Measurements from ENCODE around the gene TEAD1. TPM values are rescaled to one million over a fixed set of nuclear protein-coding genes. Genes with fewer than 3 reads are reported as not detected.

TEAD1 gene
- polyA plus RNA-seq, 2 donors = 10.4 to 11.2 TPM

DNA sequence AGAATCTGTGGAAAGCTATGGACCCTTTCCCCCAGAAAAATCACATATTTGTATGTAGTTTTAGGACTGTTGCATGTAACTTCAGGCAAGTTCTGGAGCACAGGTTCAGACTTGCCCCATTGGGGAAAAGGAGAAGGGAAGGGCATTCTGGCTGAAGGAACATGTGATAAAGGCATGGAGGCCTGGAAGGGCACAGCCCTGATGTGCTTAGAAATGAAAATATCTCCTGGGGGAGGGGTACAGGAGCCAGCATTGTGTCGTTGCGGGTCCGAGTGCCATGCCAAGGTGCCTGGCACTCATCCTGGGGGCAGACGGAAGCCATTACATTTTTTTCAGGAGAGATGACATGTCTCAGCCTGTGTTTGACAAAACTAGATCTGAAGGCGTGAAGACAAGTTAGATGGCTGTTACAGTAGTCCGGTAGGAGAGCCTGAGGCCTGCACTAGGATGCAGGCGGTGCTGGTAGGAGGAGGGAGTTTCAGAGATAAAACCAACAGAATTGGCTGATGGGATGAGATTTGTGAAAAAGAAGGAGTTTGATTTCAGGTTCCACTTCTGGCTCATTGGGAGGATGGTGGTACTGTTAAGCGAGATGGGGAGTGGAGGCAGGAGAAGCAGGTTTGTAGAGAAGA lies 96.9 kb downstream of the TEAD1 start:
- Histone ChIP-seq H3K4me1 (ENCODE audit: control insufficient read depth in 2 of 2, insufficient read depth in 2 of 2, low read length in 1 of 2) (peaks cover 0 to 10% of the 10 kb centered on the region in 2 donors), H3K4me3 (ENCODE audit: low read depth in 1 of 2, low read length in 2 of 2) (no peak overlapping the region), H3K36me3 (ENCODE audit: control insufficient read depth in 2 of 2, insufficient read depth in 2 of 2, low read length in 1 of 2) (peaks cover 4 to 6% of the 10 kb centered on the region in 2 donors), H3K9me3 (ENCODE audit: control insufficient read depth in 2 of 2, insufficient read depth in 1 of 2, low read depth in 1 of 2, low read length in 1 of 2) (no peaks in the 10 kb centered on the region), H3K27ac (ENCODE audit: low read depth in 2 of 2, low read length in 1 of 2) (peak overlapping the region; percentile 6 to 22), H3K27me3 (ENCODE audit: control insufficient read depth in 1 of 2, insufficient read depth in 2 of 2, low read length in 2 of 2) (no peaks in the 10 kb centered on the region)
- WGBS, 2 donors = 61 to 72% methylated on average over 8 of the region's 8 CpGs

DNA sequence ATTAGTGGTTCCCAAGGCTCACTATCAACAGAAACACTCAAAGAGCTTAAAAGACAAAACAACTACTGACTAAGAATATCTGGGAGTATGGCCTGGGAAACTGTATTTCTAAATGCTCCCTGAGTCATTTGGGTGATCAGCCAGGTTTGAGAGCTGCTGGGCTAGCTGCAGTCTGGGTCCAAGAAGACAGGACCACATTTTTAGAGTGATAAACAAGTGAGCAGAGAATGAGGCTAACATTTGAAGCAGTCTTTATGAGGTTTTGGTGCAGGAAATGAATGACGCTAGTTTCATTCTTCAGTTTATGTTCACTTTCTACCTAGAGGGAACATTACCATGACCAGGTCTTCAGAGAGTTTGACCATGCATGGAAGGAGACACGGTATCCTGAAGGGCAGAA lies 97.7 kb downstream of the TEAD1 start:
- H3K27me3 ChIP-seq (ENCODE audit: control insufficient read depth in 1 of 2, insufficient read depth in 2 of 2, low read length in 2 of 2) = no peaks in the 10 kb centered on the region
- no peaks in the 10 kb centered on the region for H3K9me3 ChIP-seq (ENCODE audit: control insufficient read depth in 2 of 2, insufficient read depth in 1 of 2, low read depth in 1 of 2, low read length in 1 of 2)
- 69 to 81% methylated on average over 2 of the region's 2 CpGs for WGBS, 2 donors
- peaks cover 1 to 2% of the 10 kb centered on the region in 2 donors for H3K36me3 ChIP-seq (ENCODE audit: control insufficient read depth in 2 of 2, insufficient read depth in 2 of 2, low read length in 1 of 2)
- no peak overlapping the region for H3K27ac ChIP-seq (ENCODE audit: low read depth in 2 of 2, low read length in 1 of 2)
- H3K4me1 ChIP-seq (ENCODE audit: control insufficient read depth in 2 of 2, insufficient read depth in 2 of 2, low read length in 1 of 2) = peaks cover 0 to 10% of the 10 kb centered on the region in 2 donors
- no peak overlapping the region for H3K4me3 ChIP-seq (ENCODE audit: low read depth in 1 of 2, low read length in 2 of 2)

DNA sequence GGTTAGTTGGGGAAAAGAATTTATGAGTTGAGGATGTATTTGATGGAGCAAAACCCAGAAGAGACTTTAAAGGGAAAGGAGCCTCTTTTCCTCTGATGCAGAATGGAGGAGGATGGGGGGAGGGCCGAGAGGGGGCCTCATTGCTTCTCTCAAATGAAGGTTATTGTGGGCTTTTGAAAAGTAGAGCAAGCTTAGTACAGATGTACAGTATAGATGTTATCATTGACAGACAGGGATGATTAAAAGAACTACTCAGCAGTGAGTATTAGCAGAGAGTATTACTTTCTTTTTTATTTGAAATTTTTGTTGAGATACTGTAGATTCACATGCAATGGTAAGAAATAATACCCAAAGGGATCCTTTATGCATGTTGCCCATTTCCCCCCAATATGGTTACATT lies 98.1 kb downstream of the TEAD1 start:
- Histone ChIP-seq H3K36me3 (ENCODE audit: control insufficient read depth in 2 of 2, insufficient read depth in 2 of 2, low read length in 1 of 2) (no peaks in the 10 kb centered on the region), H3K27me3 (ENCODE audit: control insufficient read depth in 1 of 2, insufficient read depth in 2 of 2, low read length in 2 of 2) (no peaks in the 10 kb centered on the region), H3K9me3 (ENCODE audit: control insufficient read depth in 2 of 2, insufficient read depth in 1 of 2, low read depth in 1 of 2, low read length in 1 of 2) (no peaks in the 10 kb centered on the region), H3K4me3 (ENCODE audit: low read depth in 1 of 2, low read length in 2 of 2) (no peak overlapping the region), H3K4me1 (ENCODE audit: control insufficient read depth in 2 of 2, insufficient read depth in 2 of 2, low read length in 1 of 2) (peaks cover 0 to 10% of the 10 kb centered on the region in 2 donors), H3K27ac (ENCODE audit: low read depth in 2 of 2, low read length in 1 of 2) (no peak overlapping the region)
- WGBS, 2 donors = 72 to 76% methylated on average over 1 of the region's 1 CpG

DNA sequence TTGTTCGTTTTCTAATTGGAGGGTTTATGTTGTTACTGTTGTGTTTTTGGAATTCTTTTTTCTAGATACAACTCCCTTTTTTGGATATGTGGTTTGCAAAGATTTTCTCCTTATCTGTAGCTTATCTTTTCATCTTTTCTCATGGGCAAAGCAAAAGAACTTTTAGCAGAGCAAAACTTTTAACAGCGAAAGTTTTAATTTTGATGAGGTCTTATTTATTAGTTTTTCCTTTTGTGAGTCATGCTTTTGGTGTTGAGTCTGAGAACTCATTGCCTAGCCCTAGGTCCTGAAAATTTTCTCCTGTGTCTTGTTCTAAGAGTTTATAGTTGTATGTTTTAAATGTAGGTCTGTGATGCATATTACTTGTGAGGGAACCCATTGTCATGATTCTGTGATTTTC lies 99.4 kb downstream of the TEAD1 start:
- 79 to 84% methylated on average over 2 of the region's 2 CpGs for whole genome bisulfite sequencing, 2 donors
- Histone ChIP-seq H3K27ac (ENCODE audit: low read depth in 2 of 2, low read length in 1 of 2) (no peak overlapping the region), H3K9me3 (ENCODE audit: control insufficient read depth in 2 of 2, insufficient read depth in 1 of 2, low read depth in 1 of 2, low read length in 1 of 2) (no peaks in the 10 kb centered on the region), H3K4me3 (ENCODE audit: low read depth in 1 of 2, low read length in 2 of 2) (no peak overlapping the region), H3K36me3 (ENCODE audit: control insufficient read depth in 2 of 2, insufficient read depth in 2 of 2, low read length in 1 of 2) (no peaks in the 10 kb centered on the region), H3K4me1 (ENCODE audit: control insufficient read depth in 2 of 2, insufficient read depth in 2 of 2, low read length in 1 of 2) (peaks cover 0 to 10% of the 10 kb centered on the region in 2 donors), H3K27me3 (ENCODE audit: control insufficient read depth in 1 of 2, insufficient read depth in 2 of 2, low read length in 2 of 2) (no peaks in the 10 kb centered on the region)

DNA sequence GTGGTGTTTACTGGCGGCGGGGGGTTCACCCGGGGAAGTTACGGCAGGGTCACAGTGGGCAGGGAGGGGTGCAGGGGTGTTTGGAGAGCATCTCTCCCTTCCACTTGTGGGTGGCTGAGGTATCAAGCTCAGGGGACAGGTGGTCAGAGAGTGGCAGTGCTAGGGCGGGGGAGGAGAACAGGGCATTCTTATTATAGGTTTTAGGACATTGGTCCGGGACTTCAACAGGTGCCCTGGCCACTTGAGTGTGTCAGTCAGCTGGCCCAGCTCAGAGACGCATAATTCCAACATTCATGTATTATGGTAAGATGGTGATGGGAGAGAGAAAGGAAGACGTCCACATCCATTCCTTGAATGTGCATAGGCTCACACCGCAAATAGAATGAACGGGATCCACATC lies 101.7 kb downstream of the TEAD1 start:
- Histone ChIP-seq H3K4me3 (ENCODE audit: low read depth in 1 of 2, low read length in 2 of 2) (no peak overlapping the region), H3K27ac (ENCODE audit: low read depth in 2 of 2, low read length in 1 of 2) (no peak overlapping the region), H3K9me3 (ENCODE audit: control insufficient read depth in 2 of 2, insufficient read depth in 1 of 2, low read depth in 1 of 2, low read length in 1 of 2) (no peaks in the 10 kb centered on the region), H3K27me3 (ENCODE audit: control insufficient read depth in 1 of 2, insufficient read depth in 2 of 2, low read length in 2 of 2) (no peaks in the 10 kb centered on the region), H3K36me3 (ENCODE audit: control insufficient read depth in 2 of 2, insufficient read depth in 2 of 2, low read length in 1 of 2) (no peaks in the 10 kb centered on the region), H3K4me1 (ENCODE audit: control insufficient read depth in 2 of 2, insufficient read depth in 2 of 2, low read length in 1 of 2) (peaks cover 0 to 10% of the 10 kb centered on the region in 2 donors)
- WGBS, 2 donors = 92 to 95% methylated on average over 10 of the region's 10 CpGs

DNA sequence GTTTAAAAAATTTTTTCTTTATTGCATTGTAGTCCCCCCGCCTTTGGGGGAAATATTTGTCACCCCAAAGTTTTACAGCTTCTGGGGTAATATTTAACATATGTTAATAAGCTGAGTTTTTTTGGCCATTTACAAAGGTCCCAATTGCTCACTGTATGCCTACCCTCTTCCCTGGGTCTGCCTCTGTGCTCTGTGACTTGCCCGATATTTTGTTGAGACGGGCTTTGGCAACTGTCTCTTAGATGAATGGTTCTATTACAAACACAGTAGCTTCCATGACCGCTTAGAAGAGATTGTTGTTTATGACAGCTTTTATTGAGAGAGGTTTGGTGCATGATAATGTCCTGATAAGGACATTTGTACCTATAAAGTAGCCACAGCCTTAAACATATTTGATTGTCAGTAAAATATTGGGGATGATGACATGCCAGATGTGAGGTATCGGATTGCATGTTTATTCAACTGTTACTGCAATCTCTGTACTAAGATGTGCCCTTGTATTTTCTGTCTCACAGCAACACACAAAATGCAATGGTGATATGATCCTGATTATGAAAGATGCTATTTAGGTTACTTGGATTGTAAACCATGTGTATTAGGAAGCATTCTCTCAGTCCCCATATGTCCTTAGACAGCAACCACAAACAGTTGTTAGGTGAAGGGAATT lies 103.1 kb downstream of the TEAD1 start:
- 79 to 85% methylated on average over 5 of the region's 5 CpGs for WGBS, 2 donors
- no peak overlapping the region for H3K4me3 ChIP-seq (ENCODE audit: low read depth in 1 of 2, low read length in 2 of 2)

DNA sequence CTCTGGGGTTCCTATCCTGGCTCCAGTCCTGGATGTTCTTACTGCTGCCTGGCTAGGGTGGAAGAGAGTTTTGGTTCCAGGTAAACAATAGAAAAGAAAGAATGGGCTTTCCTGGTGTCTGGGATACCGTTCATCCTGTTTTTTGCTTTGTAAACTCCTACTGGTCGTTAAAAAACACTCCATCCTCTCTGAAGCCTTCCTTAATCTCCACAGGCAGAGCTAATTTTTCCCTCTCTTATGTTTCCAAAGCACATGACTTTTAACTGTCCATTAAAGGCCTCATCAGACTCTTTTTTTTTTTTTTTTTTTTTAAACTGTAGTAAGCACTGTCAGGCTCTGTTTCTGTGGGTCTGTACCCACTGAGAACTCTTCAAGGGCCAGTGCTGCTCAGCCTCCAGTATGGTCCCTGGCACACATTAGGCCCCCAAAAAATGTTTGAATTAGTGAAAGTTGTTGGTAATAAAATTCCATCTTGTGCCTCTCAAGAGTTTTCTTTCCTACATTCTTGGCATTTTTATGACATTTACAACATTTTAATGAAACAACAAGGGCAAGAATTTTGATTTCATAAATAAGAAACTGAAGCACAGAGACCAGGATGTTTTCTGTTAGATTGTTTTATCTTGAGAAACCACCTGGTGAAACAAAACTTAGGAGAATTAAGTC lies 104.2 kb downstream of the TEAD1 start:
- H3K9me3 ChIP-seq (ENCODE audit: control insufficient read depth in 2 of 2, insufficient read depth in 1 of 2, low read depth in 1 of 2, low read length in 1 of 2) = no peaks in the 10 kb centered on the region
- H3K36me3 ChIP-seq (ENCODE audit: control insufficient read depth in 2 of 2, insufficient read depth in 2 of 2, low read length in 1 of 2) = no peaks in the 10 kb centered on the region
- peak overlapping the region in 1 of 2 donors; percentile 31 for H3K27ac ChIP-seq (ENCODE audit: low read depth in 2 of 2, low read length in 1 of 2)
- 48 to 63% methylated on average over 2 of the region's 2 CpGs for WGBS, 2 donors
- H3K27me3 ChIP-seq (ENCODE audit: control insufficient read depth in 1 of 2, insufficient read depth in 2 of 2, low read length in 2 of 2) = no peaks in the 10 kb centered on the region
- no peak overlapping the region for H3K4me3 ChIP-seq (ENCODE audit: low read depth in 1 of 2, low read length in 2 of 2)
- peaks cover 2 to 3% of the 10 kb centered on the region in 2 donors for H3K4me1 ChIP-seq (ENCODE audit: control insufficient read depth in 2 of 2, insufficient read depth in 2 of 2, low read length in 1 of 2)

More for the DNA sequence above, 103.1 kb downstream of the TEAD1 start:
- no peak overlapping the region for H3K27ac ChIP-seq (ENCODE audit: low read depth in 2 of 2, low read length in 1 of 2)
- no peaks in the 10 kb centered on the region for H3K9me3 ChIP-seq (ENCODE audit: control insufficient read depth in 2 of 2, insufficient read depth in 1 of 2, low read depth in 1 of 2, low read length in 1 of 2)
- no peaks in the 10 kb centered on the region for H3K27me3 ChIP-seq (ENCODE audit: control insufficient read depth in 1 of 2, insufficient read depth in 2 of 2, low read length in 2 of 2)
- H3K36me3 ChIP-seq (ENCODE audit: control insufficient read depth in 2 of 2, insufficient read depth in 2 of 2, low read length in 1 of 2) = no peaks in the 10 kb centered on the region
- peaks cover 0 to 5% of the 10 kb centered on the region in 2 donors for H3K4me1 ChIP-seq (ENCODE audit: control insufficient read depth in 2 of 2, insufficient read depth in 2 of 2, low read length in 1 of 2)

DNA sequence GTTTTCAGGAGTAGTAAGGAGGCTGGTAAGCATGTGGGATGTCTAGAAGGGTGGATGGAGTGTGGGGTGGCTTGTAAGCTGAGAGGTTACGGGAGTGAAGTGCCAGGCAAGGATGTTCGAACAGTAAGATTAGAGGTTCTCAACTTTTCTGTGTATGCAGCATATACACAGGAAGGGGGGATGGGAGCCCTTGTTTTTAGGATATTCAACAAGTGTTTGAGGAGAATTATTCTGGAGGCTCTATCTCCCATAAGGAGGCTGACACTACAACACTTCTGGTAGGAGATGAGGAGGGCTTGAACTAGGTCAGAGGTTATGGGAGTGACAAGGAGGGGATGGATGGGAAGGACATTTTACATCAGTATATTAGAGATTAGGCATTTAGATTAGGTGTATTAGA lies 109.5 kb downstream of the TEAD1 start:
- Histone ChIP-seq H3K36me3 (ENCODE audit: control insufficient read depth in 2 of 2, insufficient read depth in 2 of 2, low read length in 1 of 2) (no peaks in the 10 kb centered on the region), H3K4me3 (ENCODE audit: low read depth in 1 of 2, low read length in 2 of 2) (no peak overlapping the region), H3K4me1 (ENCODE audit: control insufficient read depth in 2 of 2, insufficient read depth in 2 of 2, low read length in 1 of 2) (peaks cover 0 to 2% of the 10 kb centered on the region in 2 donors), H3K9me3 (ENCODE audit: control insufficient read depth in 2 of 2, insufficient read depth in 1 of 2, low read depth in 1 of 2, low read length in 1 of 2) (no peaks in the 10 kb centered on the region), H3K27ac (ENCODE audit: low read depth in 2 of 2, low read length in 1 of 2) (no peak overlapping the region), H3K27me3 (ENCODE audit: control insufficient read depth in 1 of 2, insufficient read depth in 2 of 2, low read length in 2 of 2) (no peaks in the 10 kb centered on the region)
- 94 to 98% methylated on average over 2 of the region's 2 CpGs for WGBS, 2 donors

DNA sequence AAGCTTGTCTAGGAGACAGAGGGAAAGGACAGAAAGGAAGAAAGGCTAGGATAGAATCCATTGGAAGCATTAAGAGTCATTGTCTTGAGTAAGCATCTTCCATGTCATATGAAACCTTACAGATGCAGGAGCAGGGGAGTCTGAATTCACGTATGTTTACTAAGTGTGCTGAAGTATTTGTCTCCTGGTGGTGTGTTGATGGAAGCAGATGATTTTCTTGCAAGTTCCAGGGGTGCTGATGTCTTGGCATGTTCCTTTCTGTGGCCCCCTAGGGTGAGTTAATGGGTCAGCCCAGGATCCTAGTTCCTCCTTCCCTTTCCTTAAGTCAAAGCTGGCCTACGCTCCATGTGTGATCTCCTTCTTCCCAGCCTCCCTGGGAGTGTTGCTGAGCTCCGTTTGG lies 110.2 kb downstream of the TEAD1 start:
- Histone ChIP-seq H3K9me3 (ENCODE audit: control insufficient read depth in 2 of 2, insufficient read depth in 1 of 2, low read depth in 1 of 2, low read length in 1 of 2) (no peaks in the 10 kb centered on the region), H3K36me3 (ENCODE audit: control insufficient read depth in 2 of 2, insufficient read depth in 2 of 2, low read length in 1 of 2) (peaks cover 0 to under 1% of the 10 kb centered on the region in 2 donors), H3K4me1 (ENCODE audit: control insufficient read depth in 2 of 2, insufficient read depth in 2 of 2, low read length in 1 of 2) (peaks cover 1 to 2% of the 10 kb centered on the region in 2 donors), H3K4me3 (ENCODE audit: low read depth in 1 of 2, low read length in 2 of 2) (no peak overlapping the region), H3K27me3 (ENCODE audit: control insufficient read depth in 1 of 2, insufficient read depth in 2 of 2, low read length in 2 of 2) (no peaks in the 10 kb centered on the region), H3K27ac (ENCODE audit: low read depth in 2 of 2, low read length in 1 of 2) (no peak overlapping the region)
- 29 to 39% methylated on average over 3 of the region's 3 CpGs for WGBS, 2 donors

Measured in esophagus (tissue), 2 donors.